Stimulated activated CD8-positive, alpha-beta memory T cell treated with anti-CD3 and anti-CD28 coated beads, Interleukin-15, amount 100 ng/mL, for 48 hours (primary cell): ENCODE measurements around the gene MTG2.

Experiments used
- DNase-seq, 2 donors: peaks; one replicate each; pipeline ENCODE4 v3.0.0-alpha.2; 2020; ENCODE audit warnings: low read depth in 2 of 2

Gene MTG2

GRCh38 chr20:62246872-62247652 lies 64.2 kb downstream of the MTG2 start:
- DNase-seq, result no peak

- no peak for DNase-seq
These were observed 66.2 kb downstream of the MTG2 start for GRCh38 chr20:62248890-62249560.

- DNase-seq, result no peak
These were observed 69.6 kb downstream of the MTG2 start for GRCh38 chr20:62252342-62252966.
